Mammary epithelial cell (primary cell): ENCODE data around the gene ATP2B2.

Experiments
- EZH2 ChIP-seq: IDR thresholded peaks from 2 replicates; pipeline ENCODE4 v1.6.1; 2012; ENCODE audit warnings: low read length, inconsistent platforms, borderline replicate concordance
- TF ChIP-seq, protein P1 (sequence below), 2 donors: IDR thresholded peaks in 1 of 2; conservative IDR thresholded peaks in 1 of 2; 2 replicates each; pipeline ENCODE4 v1.5.1; 2011 to 2012; ENCODE audit warnings: inconsistent platforms in 2 of 2, low read length in 2 of 2, mild to moderate bottlenecking in 2 of 2, control low read depth in 1 of 2, low read depth in 1 of 2; ENCODE audit not compliant: insufficient read depth in 1 of 2; ENCODE audit errors: extremely low read depth in 1 of 2

DNA sequence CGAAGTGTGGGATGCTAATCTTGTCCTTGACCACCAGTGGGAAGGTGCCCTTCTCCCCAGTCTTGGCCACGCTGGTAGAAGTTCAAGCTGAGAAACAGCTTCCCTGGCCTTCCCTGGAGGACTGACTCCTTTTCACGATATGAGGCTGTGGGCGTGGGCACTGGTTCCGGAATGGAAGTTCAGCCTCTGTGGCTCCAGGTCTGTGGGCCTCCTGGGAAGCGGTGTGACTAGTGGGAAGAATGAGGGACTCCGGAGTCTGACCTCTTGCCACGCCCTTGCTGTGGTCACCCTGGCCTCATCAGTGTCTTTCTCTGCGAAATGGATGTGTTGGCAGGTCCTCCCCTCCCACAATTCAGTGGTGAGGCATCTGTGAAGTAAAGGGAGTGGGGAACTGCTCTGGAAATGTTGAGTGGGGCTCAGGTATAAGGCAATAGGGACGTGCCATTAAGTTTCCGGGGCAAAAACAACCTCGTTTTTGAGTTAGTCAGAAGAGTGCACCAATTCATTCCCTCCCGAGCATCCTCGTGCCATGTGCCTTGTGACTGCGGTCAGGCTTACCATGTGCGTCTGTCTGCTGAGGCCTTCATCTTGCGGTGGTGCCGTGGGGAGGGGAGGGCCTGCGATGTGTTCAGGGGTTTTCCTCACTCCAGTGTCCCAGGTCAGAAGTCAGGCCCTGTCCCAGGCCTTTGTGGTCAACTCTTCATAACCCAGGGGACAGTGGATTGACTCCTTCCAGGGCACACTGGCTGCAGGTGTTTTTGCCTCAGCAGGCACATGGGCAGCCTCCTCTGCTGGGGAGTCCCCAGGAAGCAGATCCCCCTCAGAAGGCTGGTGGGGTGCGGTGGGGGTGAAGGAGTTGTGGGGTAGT is 172.7 kb downstream of the ATP2B2 start:
- TF ChIP-seq, protein P1, sequence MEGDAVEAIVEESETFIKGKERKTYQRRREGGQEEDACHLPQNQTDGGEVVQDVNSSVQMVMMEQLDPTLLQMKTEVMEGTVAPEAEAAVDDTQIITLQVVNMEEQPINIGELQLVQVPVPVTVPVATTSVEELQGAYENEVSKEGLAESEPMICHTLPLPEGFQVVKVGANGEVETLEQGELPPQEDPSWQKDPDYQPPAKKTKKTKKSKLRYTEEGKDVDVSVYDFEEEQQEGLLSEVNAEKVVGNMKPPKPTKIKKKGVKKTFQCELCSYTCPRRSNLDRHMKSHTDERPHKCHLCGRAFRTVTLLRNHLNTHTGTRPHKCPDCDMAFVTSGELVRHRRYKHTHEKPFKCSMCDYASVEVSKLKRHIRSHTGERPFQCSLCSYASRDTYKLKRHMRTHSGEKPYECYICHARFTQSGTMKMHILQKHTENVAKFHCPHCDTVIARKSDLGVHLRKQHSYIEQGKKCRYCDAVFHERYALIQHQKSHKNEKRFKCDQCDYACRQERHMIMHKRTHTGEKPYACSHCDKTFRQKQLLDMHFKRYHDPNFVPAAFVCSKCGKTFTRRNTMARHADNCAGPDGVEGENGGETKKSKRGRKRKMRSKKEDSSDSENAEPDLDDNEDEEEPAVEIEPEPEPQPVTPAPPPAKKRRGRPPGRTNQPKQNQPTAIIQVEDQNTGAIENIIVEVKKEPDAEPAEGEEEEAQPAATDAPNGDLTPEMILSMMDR (conservative IDR thresholded peaks at IDR 0.05 in 1 of 2, IDR thresholded peaks at IDR 0.05 in 1 of 2; ENCODE audit: extremely low read depth in 1 of 2, insufficient read depth in 1 of 2, low read depth in 1 of 2, low read length in 2 of 2), result no peak
- TF ChIP-seq EZH2, result no peak
